B cell (primary cell): ENCODE measurements around the gene SELENOF. TPM values are rescaled to one million over a fixed set of nuclear protein-coding genes. Genes with fewer than 3 reads are reported as not detected.

Experiments used
- ATAC-seq: fragments of 200-7000 bp; cut with Tn5 transposase; one replicate; pipeline ENCODE4 v1.10.0; 2021; ENCODE audit warnings: low read depth, mild to moderate bottlenecking, moderate number of reproducible peaks, moderate library complexity
- CTCF ChIA-PET: fragments of 350-600 bp; sonication (Branson Sonifier 250); formaldehyde crosslinking; loops from one replicate; lab custom pipeline; 2021; ENCODE audit warnings: antibody characterized with exemption, inconsistent platforms; lab: Charles Lee
- POLR2A ChIA-PET: fragments of 350-600 bp; sonication (Branson Sonifier 250); formaldehyde crosslinking; loops from one replicate; lab custom pipeline; 2021; ENCODE audit warnings: antibody characterized with exemption; lab: Charles Lee
- DNase-seq: peaks from one replicate; pipeline ENCODE4 v3.0.0; 2013
- H2AFZ ChIP-seq: 2 replicates; pipeline ENCODE4 v1.6.1; 2012; ENCODE audit warnings: mild to moderate bottlenecking, low read depth, low read length; ENCODE audit not compliant: insufficient read depth, poor library complexity, severe bottlenecking
- H3K27ac ChIP-seq, 2 donors: 1 replicate in 1 of 2; 2 replicates in 1 of 2; pipeline ENCODE4 v1.5.1; 2012 to 2013; ENCODE audit warnings: low read length in 2 of 2, mild to moderate bottlenecking in 2 of 2, moderate library complexity in 1 of 2
- H3K27me3 ChIP-seq, 4 experiments: fragments of 200-600 bp in 1 of 4; sonication (generic) in 1 of 4; replicated peaks in 1 of 4; 1 replicate in 2 of 4; 2 replicates in 2 of 4; pipeline versions ENCODE4 v1.6.1 to v1.7.0; 2013 to 2016; ENCODE audit warnings: low read length in 3 of 4, mild to moderate bottlenecking in 2 of 4, mixed read lengths in 1 of 4, moderate library complexity in 1 of 4; ENCODE audit not compliant: insufficient read depth in 4 of 4, control insufficient read depth in 3 of 4; ENCODE audit errors: control extremely low read depth in 1 of 4
- H3K36me3 ChIP-seq, 2 experiments: replicated peaks in 1 of 2; 1 replicate in 1 of 2; 2 replicates in 1 of 2; pipeline versions ENCODE4 v1.6.1 to v1.7.1; 2013; ENCODE audit warnings: low read length in 1 of 2; ENCODE audit not compliant: insufficient read depth in 2 of 2, control insufficient read depth in 1 of 2; ENCODE audit errors: control extremely low read depth in 1 of 2, extremely low read depth in 1 of 2
- H3K4me1 ChIP-seq, 2 donors: fragments of 200-600 bp in 1 of 2; sonication (generic) in 1 of 2; 1 replicate in 1 of 2; 2 replicates in 1 of 2; pipeline versions ENCODE4 v1.5.1 to v1.6.1; 2013 to 2017; ENCODE audit warnings: low read length in 2 of 2; ENCODE audit not compliant: control insufficient read depth in 2 of 2, insufficient read depth in 2 of 2
- H3K4me2 ChIP-seq: replicated peaks from 2 replicates; pipeline ENCODE3; 2012; ENCODE audit warnings: mild to moderate bottlenecking, low read depth, low read length; ENCODE audit not compliant: poor library complexity, severe bottlenecking
- H3K4me3 ChIP-seq, 5 experiments: fragments of 200-600 bp in 1 of 5; sonication (generic) in 1 of 5; 1 replicate in 3 of 5; 2 replicates in 2 of 5; pipeline versions ENCODE4 v1.5.1 to v1.7.0; 2011 to 2016; ENCODE audit warnings: low read length in 4 of 5, mild to moderate bottlenecking in 4 of 5, low read depth in 2 of 5, control low read depth in 1 of 5, moderate library complexity in 1 of 5; ENCODE audit not compliant: insufficient read depth in 1 of 5; ENCODE audit errors: control extremely low read depth in 1 of 5, extremely low read depth in 1 of 5
- H3K79me2 ChIP-seq: fragments of 200-600 bp; sonication (generic); one replicate; pipeline ENCODE4 v1.6.0; 2016; ENCODE audit warnings: low read length; ENCODE audit not compliant: control insufficient read depth, insufficient read depth
- H3K9ac ChIP-seq: fragments of 200-600 bp; sonication (generic); 2 replicates; pipeline ENCODE4 v1.6.1; 2017; ENCODE audit warnings: mild to moderate bottlenecking, low read length, moderate library complexity
- H3K9me3 ChIP-seq, 3 donors: one replicate each; pipeline versions ENCODE4 v1.6.1 to v1.7.1; 2013; ENCODE audit warnings: low read length in 2 of 3; ENCODE audit not compliant: control insufficient read depth in 2 of 3, insufficient read depth in 1 of 3; ENCODE audit errors: control extremely low read depth in 1 of 3
- H4K20me1 ChIP-seq: 2 replicates; pipeline ENCODE4 v1.6.0; 2012; ENCODE audit warnings: mild to moderate bottlenecking, low read length; ENCODE audit not compliant: insufficient read depth, control insufficient read depth, poor library complexity, severe bottlenecking
- H3K27ac Mint-ChIP-seq: one replicate; pipeline ENCODE4 v1.8.0; 2021; ENCODE audit warnings: mixed read lengths
- H3K27me3 Mint-ChIP-seq: one replicate; pipeline ENCODE4 v1.8.0; 2021; ENCODE audit warnings: mixed read lengths
- H3K4me1 Mint-ChIP-seq: one replicate; pipeline ENCODE4 v1.8.0; 2021; ENCODE audit warnings: mixed read lengths
- H3K4me3 Mint-ChIP-seq: one replicate; pipeline ENCODE4 v1.8.0; 2021; ENCODE audit warnings: mixed read lengths
- H3K9me3 Mint-ChIP-seq: one replicate; pipeline ENCODE4 v1.8.0; 2022; ENCODE audit warnings: mixed read lengths; ENCODE audit not compliant: insufficient read depth
- CTCF ChIP-seq: fragments of 200-600 bp; IDR thresholded peaks from one replicate; pipeline ENCODE4 v1.8.0; 2022; ENCODE audit warnings: antibody characterized with exemption, mild to moderate bottlenecking
- EZH2 ChIP-seq: IDR thresholded peaks from 2 replicates; pipeline ENCODE4 v1.6.1; 2012; ENCODE audit warnings: borderline replicate concordance, low read depth, mild to moderate bottlenecking, moderate library complexity, low read length; ENCODE audit not compliant: insufficient read depth, poor library complexity, severe bottlenecking
- WGBS: methylation state at CpG from one replicate; pipeline ENCODE4 v1.1.5; 2013; ENCODE audit warnings: missing lambda C conversion rate; ENCODE audit not compliant: insufficient coverage; 5-methylcytosine and 5-hydroxymethylcytosine counted together
- intact Hi-C: fragments of 100-400 bp; cut with micrococcal nuclease; formaldehyde crosslinking; loops from one replicate; pipeline ENCODE4 v1.10.0; 2022
- polyA plus RNA-seq: library from polyadenylated mRNA; depleted of rRNA; stranded (reverse); fragments of >200 nt; gene quantifications from 2 replicates; pipeline ENCODE4 v1.2.3, GENCODE V29; 2012
- total RNA-seq, 2 donors: library from RNA; stranded (reverse); fragments of 120-200 nt in 1 of 2; gene quantifications; 1 replicate in 1 of 2; 2 replicates in 1 of 2; pipeline versions ENCODE4 v1.2.3 to v1.2.4, GENCODE V29; 2013 to 2022

The SELENOF gene
- total and polyA plus RNA-seq, 2 donors (not counting 1 experiment from before 2014, with no cell fraction given) = 113 to 185 TPM

GRCh38 chr1:86833461-86834215 is 80.3 kb downstream of the SELENOF start:
- H3K4me1 Mint-ChIP-seq = peaks cover 5% of the 10 kb centered on the region
- H3K27me3 ChIP-seq = no peaks in the 10 kb centered on the region
- no peaks in the 10 kb centered on the region for H3K36me3 ChIP-seq
- intact Hi-C loops = loop anchor here (1.0 to 5.0 kb wide), 4 partner anchors 132 to 331 kb away; no protein-coding TSS in a partner anchor
- no peak for TF ChIP-seq EZH2
- peak; percentile 76 for TF ChIP-seq CTCF
- ATAC-seq = peak; percentile 70
- no peaks in the 10 kb centered on the region for H3K27me3 Mint-ChIP-seq
- no peak overlapping the region for H3K4me3 ChIP-seq
- WGBS = 52% methylated on average over 12 of the region's 17 CpGs
- H3K27ac ChIP-seq = no peak overlapping the region
- peak; percentile 81 for DNase-seq
- H3K4me2 ChIP-seq = no peak overlapping the region
- H3K27ac Mint-ChIP-seq = no peak overlapping the region
- no peak overlapping the region for H3K9ac ChIP-seq
- no peaks in the 10 kb centered on the region for H3K79me2 ChIP-seq
- peak overlapping the region; percentile 68 for H2AFZ ChIP-seq
- CTCF ChIA-PET = interaction anchor here (0.7 to 12.4 kb wide), 38 partner anchors 9 to 1367 kb away, joined by 3 to 273 read pairs (median 4); no protein-coding TSS in a partner anchor
- no peak overlapping the region for H3K4me3 Mint-ChIP-seq
- no peaks in the 10 kb centered on the region for H4K20me1 ChIP-seq
- H3K9me3 Mint-ChIP-seq = no peaks in the 10 kb centered on the region
- POLR2A ChIA-PET = no interaction called here
- H3K4me1 ChIP-seq = peaks cover 0 to 5% of the 10 kb centered on the region in 2 donors
- no peaks in the 10 kb centered on the region for H3K9me3 ChIP-seq

GRCh38 chr1:86832433-86832832 is 81.5 kb downstream of the SELENOF start:
- Histone ChIP-seq H3K9ac (no peak overlapping the region), H3K36me3 (no peaks in the 10 kb centered on the region), H3K4me2 (no peak overlapping the region), H3K79me2 (no peaks in the 10 kb centered on the region), H3K4me1 (peaks cover 0 to 5% of the 10 kb centered on the region in 2 donors), H3K4me3 (no peak overlapping the region), H3K27ac (no peak overlapping the region), H2AFZ (peak overlapping the region; percentile 10), H3K9me3 (no peaks in the 10 kb centered on the region), H4K20me1 (no peaks in the 10 kb centered on the region), H3K27me3 (no peaks in the 10 kb centered on the region)
- intact Hi-C loops = loop anchor here (5.0 kb wide), 1 partner anchor 330 kb away; no protein-coding TSS in a partner anchor
- Mint-ChIP-seq H3K4me1 (peaks cover 5% of the 10 kb centered on the region), H3K27me3 (no peaks in the 10 kb centered on the region), H3K27ac (no peak overlapping the region), H3K4me3 (no peak overlapping the region), H3K9me3 (no peaks in the 10 kb centered on the region)
- no peak for TF ChIP-seq EZH2
- ChIA-PET POLR2A (no interaction called here), CTCF (interaction anchor here (0.7 to 12.4 kb wide), 6 partner anchors 8 to 264 kb away, joined by 3 to 273 read pairs (median 6); no protein-coding TSS in a partner anchor)
- DNase-seq (no peak), ATAC-seq (no peak)
- 100% methylated on average over 1 of the region's 1 CpG for WGBS
